Glomerular visceral epithelial cell (primary cell): Measurements from ENCODE around the gene FAM199X.

Experiments
- DNase-seq: peaks from one replicate; pipeline ENCODE4 v3.0.0-alpha.2; 2016; ENCODE audit errors: extremely low spot score

FAM199X gene

DNA sequence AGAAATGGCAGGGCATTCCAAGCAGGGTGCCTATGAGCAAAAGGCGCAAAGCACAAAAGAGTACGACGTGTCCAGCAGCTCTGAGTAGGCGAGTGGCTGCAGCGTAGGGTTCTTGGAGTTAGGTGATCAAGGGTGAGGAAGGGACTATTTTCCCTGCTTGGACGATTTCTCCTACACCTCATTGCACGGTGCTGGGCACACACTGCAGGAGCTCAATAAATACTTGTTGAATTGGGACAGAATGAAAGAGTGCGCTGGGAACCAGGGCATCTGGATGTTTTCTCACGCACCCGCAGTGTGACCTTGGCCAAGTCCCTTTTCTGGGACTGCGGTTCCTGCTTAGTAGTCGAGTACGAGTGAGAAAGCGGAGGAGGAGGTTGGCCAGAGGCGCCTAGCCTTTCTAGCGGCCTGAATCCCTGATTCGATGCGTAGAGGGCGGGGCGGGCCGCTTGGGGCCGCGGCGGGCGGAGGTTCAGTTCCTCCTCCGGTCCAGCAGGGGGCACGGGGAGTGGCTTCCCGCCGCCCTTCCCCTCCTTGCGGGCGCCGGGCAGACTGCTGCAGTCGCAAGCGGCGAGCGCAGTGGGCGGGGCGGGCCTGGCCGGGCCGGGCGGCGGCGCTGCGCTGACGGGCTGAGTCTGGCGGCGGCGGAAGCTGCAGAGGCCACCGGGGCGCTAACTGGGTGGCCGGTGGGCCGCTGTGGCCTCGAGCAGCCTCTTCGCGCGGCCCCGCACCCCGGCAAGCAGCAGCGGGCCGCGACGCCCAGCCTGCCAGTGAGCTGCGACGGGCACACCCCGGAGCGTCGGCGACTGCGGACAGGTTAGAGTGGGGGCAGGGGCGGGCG lies at the start of gene FAM199X:
TSS of gene FAM199X (plus strand) at position 560 of the 841 bp plus-strand sequence. CDS start 333 bp downstream, outside the sequence.
- peak; percentile 88 for DNase-seq

DNA sequence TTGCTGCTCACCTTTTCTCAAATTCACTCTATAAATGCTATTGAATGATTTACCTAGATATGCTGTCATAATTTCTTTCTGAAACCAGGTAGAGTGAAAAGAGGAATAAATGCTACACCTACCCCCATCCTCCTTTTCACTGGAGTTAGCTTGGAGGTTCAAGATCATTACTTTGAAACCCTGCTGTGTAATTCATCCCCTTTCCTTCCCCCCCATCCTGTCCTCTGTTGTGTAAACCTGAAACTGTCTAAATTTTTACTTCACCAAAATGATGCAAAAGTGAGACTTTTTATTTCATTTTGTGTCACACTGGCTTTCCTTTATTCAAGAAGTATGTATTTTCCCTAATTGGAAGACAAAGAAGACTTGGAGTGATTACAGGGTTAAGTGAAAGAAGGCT lies 48.5 kb upstream of the FAM199X start:
- no peak for DNase-seq

DNA sequence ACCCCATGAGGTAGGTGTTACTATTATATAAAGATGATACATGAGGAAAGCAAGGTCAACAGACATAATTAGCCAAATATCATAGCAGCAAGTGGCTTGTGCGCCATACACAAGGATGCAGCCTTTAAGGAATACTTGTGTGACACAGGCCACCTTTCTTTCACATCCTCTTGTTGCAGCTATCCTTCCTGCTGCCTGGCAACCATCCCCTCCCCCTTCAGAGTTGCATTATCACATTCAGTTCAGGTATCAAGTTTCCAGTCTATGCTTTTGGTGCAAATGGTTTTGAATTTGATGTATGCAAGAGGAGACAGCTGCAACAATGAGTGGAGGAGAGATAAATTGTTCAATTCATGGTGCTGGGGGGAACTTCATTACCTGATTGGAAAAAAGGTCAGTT lies 47.5 kb upstream of the FAM199X start:
- DNase-seq = no peak

DNA sequence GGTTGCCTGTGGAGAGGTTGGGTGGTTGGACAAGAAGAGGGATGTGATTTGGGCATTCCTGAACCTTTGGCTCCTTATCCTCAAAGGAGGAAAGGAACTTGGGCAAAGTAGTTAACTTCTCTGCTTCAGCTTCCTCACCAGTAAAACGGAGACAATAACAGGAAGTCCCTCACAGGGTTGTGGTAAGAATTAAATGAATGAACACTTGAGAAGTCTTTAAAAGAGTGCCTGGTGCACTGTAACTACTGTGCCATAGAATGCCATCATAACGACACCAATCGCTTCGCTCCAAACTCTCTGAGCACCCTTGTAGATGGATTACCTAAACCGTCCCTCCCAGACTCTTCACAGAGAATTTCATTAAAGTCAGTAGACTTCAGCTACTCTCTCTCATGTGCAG lies 43.4 kb upstream of the FAM199X start:
- DNase-seq = no peak

DNA sequence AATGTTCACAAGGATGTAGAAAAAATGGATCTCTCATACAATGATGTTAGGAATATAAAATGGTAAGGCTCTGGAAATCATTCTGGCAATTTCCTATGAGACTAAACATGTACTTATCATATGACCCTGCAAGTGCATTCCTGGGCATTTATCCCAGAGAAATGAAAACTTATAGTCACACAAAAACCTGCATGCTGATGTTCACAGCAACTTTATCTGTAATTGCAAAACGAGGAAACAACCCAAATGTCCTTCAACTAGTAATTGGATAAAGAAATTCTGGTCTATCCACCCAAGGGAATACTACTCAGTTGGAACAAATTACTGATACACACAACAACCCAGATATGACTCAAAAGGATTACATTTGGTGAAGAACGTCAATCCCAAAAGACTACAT lies 39.4 kb upstream of the FAM199X start:
- no peak for DNase-seq

DNA sequence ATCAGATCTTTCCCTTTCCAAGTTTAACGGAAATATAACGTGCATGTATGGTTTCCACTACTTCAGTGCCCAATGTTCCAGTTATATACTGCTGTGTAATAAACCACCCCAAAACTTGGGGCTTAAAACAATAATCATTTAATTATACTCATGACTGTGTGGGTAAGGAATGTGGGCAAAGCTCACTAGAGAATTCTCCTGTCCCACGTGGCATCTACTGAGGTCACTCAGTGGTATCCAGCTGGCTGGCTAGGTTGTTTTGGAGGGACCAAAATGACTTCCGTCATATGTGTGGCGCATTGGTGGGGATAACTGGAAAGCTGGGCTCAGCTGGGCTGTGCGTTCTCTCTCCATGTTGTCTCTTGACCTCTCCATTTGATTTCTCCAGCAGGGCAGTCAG lies 35.4 kb upstream of the FAM199X start:
- DNase-seq = no peak

DNA sequence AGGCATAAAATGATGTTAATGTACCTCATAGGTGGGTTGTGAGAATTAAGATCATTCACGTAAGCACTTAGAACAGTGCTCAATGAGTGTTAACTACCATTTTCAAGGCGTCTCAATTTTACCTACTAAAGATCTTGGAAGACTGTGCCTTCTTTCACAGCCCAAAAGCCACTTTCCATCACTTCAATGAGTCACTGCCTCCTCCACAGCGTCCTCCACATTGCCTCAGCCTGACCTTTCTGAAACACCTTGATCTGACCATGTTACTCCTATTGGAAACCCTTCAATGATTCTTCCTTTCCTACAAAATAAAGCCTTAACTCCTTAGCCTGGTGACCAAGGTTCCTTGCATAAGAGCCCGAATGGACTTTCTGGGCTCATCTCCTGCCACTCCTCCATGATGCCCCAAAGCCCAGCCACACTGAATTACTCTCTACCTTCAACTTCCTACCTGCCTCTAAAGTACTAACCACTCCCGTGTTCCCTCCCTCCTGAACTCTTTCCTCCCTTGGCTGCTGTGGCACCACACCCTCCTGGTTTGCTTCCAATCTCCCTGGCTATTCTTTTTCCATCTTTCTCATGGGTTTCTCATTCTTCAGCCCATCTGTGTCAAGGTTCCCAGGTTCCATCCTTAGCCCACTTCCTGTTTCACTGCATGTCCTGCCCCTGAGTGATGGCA lies 31.5 kb upstream of the FAM199X start:
- no peak for DNase-seq

DNA sequence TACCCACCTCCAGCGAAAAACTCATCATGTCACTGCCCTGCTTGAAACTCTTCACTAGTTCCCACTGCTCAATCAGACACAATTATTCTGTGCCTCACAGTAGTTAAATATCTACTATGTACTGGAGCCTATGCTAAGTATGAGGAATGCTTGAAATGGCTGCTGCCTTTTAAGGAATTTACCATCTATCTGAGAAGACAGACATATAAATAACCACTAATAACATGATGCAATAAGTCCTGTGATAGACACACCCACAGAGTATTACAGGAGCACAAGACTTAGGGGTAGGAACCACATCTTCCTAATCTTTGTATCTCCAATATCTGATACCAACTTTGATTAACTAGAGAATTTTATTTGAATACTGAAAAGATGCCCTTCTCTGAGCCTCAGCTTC lies 30.6 kb upstream of the FAM199X start:
- peak; percentile 1 for DNase-seq

DNA sequence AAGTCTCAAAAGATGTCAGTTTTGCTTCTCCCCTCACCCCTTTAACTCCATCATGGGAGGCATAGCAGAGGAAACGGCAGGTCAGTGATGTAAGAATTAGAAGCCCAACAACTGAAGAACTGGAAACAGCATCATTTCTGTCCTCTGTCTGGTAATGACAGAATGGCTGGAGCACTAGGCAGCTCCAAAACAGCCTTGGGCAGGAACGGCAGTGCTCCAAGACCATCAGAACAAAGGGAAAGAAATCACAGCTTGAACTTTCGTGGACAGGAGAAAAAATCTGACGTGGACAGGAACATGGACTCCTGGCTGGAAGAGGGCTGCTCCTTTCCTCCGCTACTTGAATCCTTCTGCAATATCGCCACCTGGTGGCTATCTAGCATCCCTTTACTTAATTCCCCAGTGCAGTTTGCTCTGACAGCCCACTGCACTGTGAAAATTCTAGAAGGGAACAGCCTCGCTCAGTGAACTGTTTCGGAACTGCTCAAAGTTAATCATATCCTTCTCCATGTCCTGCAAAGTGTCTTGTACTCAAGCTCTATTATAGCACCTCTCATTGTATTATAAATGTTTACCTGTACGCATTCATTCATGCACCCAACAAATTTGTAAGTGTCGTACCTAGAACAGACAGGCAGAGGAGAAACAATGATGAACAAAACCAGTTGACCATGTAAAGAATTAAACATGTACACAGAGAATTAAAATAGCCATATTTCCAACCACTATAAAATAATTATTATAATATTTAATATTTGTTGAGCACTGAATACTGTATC lies 29.8 kb upstream of the FAM199X start:
- peak; percentile 77 for DNase-seq

DNA sequence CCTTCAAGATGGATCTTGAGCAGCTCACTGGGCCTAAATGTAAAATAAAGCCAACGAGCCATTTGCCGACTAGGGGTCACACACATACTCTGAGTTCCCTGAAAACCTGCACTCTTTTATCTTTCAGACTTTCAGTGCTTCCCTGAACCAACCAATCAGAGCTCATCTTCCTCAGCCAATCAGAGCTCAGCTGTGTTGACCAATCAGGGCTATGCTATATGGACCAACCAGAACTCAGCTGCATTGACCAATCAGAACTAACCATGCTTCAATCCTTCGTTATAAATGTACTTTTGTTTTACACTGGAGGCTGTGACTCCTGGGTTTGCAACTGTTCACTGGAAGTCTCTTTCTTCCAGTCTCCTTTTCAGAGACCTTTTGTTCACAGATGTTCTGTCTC lies 28.8 kb upstream of the FAM199X start:
- DNase-seq = no peak

DNA sequence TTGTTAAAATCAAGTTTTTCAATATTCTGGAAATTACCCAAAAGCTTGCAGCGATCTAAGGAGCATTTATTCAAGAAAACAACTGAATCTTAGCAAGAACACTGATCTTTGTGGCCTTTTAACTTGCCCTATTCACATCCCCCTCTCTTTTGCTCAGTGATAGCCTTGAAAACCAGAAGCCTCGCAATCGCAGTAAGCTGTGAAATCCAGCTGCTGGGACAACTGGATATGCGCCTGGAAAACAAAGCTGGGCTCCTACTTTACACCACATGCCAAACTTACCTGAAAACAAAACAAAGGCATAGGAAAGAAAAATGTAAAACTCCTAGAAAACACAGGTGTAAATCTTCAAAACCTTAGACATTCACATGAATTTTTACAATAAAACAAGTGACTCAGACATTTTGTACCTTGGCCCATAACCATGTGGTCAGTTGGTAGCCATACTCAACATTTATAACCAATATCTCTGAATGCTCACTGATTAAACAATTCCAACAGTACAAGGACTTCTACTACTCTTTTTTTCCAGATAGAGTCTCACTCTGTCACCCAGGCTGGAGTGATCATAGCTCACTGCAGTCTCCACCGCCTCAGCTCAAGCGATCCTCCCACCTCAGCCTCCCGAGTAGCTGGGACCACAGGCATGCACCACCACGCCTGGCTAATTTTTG lies 25.0 kb upstream of the FAM199X start:
- no peak for DNase-seq

DNA sequence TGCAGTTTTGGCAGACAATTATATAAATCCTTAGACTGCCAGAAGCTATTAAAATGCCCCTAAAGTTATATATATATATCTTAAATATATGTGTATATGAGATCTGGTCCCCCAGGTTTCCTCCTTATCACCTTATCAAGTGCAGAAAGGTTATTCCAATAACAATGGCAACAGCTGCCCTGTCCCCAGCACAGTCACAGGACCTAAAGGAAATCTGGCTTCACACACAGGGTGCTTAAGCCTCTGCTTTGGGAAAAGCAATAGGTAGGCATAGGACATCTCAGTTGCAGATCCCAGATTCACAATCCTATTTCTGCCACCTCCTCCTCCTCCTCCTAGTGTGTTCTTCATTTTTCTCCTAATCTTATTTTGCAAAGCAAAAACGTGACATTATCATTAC lies 15.2 kb upstream of the FAM199X start:
- DNase-seq = no peak

DNA sequence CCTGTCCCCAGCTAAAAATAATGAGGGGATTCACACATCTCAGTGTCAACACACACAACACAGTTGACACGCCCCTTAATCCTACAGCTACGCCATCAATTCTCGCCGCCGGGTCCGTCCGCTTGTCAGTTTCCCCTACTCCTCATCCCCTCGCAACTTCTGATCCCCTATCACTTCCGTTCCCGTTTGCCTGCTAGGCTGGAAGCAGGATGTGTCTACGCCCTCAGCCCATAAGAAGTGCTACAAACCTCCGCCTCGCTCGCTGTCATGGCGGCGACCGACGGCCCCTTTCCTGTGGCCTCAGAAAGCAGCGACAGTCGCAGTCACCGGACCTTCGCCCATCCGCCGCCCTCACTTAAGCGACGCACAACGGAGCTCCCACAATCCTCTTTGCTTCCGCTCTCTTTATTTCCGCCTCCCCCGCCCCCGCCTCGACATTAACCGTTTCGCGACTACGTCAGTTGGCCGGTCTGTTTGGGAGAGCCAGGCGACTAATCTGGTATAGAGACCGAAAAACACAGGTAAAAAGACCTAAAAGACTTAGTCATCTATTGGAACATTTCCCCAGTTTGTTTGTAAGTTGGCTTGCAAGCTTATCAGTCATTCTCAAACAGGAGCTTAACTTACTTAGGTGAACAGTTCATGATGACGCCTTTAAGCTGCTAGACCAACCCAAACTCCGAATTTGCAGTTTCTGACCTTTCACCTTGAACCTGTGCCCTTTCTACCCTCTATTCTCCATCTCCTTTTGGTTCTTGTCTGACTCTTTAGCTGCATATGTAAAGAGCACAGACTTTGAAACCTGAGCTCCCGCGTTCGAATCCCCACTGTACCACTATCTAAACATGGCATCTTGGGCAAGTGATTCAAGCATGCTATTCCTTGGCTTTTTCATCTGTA lies 9.4 kb upstream of the FAM199X start, which contains the start of gene SLC25A53:
TSS of gene SLC25A53 (minus strand) at position 380 of the 900 bp plus-strand sequence. CDS start 51,752 bp downstream, outside the sequence.
- peak; percentile 80 for DNase-seq

DNA sequence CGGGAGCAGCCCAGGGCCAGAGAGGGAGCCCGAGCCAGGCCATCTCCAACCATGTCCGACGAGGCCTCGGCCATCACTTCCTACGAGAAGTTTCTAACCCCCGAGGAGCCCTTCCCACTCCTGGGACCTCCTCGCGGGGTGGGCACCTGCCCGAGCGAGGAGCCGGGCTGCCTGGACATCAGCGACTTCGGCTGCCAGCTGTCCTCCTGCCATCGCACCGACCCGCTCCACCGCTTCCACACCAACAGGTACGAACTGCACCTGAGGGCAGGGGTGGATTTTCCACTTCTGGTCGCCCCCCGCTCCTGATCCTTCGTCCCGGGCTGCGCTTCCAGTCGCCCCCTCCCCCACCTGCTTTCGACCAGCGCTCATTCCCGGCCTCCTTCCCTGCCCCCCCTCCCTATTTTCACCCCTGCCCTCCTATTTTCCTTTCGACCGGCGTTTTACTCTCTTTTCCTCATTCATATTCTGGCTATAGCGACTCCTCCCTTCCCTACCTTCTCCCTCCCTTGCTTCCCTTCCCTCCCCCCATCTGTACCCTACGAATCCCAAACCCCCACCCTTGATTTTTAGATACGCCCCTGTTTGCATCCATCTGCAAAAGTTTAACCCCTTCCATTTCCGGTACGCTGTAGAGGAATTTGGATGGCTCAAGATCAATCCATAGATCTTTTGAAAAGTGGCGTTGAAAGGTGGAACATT lies 633 bp downstream of the FAM199X start:
- no peak for DNase-seq

DNA sequence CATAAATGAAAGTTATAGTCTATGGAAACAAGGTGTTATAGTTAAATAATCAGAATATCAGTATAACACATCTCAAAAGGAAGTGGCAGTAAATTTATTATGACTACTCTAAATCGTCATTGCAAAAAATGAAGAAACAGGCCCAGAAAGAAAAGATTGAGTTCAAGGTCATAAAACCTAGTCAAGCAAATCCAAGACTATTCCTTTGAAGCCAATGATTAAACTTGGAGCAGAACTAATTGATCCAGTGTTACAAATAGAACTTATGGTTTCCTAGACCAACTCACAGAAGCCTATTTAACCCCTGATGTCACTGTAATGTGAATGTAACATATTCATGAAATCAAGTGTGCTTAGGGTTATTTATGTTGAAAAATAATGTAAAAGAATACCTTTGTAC lies 1.9 kb downstream of the FAM199X start:
- DNase-seq = no peak

DNA sequence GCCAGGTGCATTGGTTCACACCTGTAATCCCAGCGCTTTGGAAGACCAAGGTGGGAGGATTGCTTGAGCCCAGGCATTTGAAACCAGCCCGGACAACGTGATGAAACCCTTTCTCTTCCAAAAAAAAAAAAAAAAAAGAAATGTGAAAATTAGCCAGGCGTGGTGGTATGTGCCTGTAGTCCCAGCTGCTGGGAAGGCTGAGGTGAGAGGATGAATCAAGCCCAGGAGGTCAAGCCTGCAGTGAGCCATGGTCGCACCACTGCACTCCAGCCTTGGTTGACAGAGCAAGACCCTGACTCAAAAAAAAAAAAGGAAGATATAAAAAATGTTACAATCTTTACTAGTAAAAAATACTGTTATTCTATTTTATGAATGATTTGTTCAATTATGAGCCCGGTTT lies 5.9 kb downstream of the FAM199X start:
- peak; percentile 54 for DNase-seq

DNA sequence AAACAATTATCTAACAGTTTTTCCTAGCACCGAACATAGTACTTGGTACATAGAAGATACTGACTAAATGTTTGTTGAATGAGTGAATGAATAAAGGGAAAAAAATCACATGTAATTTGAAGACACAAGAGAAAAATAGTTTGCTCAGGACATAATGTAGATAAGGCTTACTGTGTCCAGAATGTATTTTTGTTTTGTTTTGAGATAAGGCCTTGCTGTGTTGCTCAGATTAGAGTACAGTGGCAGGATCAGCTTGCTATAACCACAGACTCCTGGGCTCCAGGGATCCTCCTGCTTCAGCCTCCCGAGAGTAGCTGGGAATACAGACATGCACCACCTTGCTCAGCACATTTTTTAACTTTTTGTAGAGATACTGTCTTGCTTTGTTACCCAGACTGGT lies 6.5 kb downstream of the FAM199X start:
- DNase-seq = no peak

DNA sequence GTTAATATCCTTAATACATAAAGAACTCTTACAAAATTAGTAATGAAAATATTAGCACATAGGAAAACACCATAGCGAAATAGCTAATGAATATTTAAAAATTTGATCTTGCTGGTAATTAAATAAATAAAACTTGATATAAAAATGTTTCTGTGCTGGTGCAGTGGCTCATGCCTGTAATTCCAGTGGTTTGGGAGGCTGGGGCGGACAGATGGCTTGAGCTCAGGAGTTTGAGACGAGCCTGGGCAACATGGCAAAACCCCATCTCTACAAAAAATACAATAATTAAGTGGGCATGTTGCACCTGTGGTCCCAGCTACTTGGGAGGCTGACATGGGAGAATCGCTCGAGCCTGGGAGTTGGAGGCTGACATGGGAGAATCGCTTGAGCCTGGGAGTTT lies 7.6 kb downstream of the FAM199X start:
- DNase-seq = no peak

DNA sequence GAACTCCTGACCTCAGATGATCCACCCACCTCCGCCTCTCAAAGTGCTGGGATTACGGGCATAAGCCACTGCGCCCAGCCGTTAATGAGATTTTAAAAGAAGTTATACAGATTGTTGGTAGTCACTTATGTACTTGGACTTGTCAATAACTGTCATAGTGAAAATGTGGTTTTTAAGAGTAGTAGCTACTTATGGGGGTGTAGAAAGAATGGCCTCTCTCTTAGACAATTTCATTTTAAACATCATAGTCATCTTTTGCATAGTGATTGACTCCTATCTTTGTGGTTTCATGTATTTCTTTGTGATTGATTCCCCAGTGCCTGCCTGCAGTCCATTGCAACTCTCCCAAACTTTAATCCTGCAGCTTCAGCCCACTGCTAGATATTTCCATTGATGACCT lies 17.4 kb downstream of the FAM199X start:
- DNase-seq = no peak

DNA sequence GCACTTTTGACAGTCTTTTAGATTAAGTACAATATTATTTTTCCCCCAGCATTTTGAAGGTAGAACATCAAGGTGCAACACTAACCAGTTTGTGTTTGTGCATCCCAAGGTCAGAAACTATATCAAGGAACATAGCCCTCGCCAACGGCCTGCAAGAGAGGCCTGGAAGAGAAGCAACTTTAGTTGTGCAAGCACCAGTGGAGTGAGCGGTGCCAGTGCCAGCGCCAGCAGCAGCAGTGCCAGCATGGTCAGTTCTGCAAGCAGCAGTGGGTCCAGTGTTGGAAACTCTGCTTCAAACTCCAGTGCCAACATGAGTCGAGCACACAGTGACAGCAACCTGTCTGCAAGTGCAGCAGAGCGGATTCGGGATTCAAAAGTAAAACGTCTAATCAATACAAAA lies 21.7 kb downstream of the FAM199X start:
- no peak for DNase-seq
